Measurements from ENCODE around the gene EXOC3L4. TPM values are rescaled to one million over a fixed set of nuclear protein-coding genes. Genes with fewer than 3 reads are reported as not detected.
"Not testable (repeated sequence)": the region's sequence is repeated elsewhere in the genome, so short reads cannot be mapped to it uniquely, and the experiment has no call there.

The EXOC3L4 gene
- total and polyA plus RNA-seq, 10 donors = 2.0 to 39.2 (median 12.6) TPM

- DNase-seq = no peak
- intact Hi-C loops (cut with DNase I; ENCODE audit: low total_unique reads) = no loop called here
- Histone ChIP-seq H3K36me3 (no peaks in the 10 kb centered on the region), H3K27me3 (replicated peaks in 1 of 7) (peaks cover 0 to 21% (median 7%) of the 10 kb centered on the region in 7 donors), H3K9me3 (no peaks in the 10 kb centered on the region), H3K27ac (peak overlapping the region in 7 of 8 donors; percentile 83 to 99 (median 95)), H3K4me1 (peaks cover 32 to 100% (median 73%) of the 10 kb centered on the region in 6 donors), H3K4me3 (peak overlapping the region in 1 of 8 donors; percentile 57)
- WGBS, 5 donors = 21 to 29% (median 24%) methylated on average over 8 to 10 of the region's 10 CpGs
- peak in 2 of 3 donors; percentile 51 to 59 for TF ChIP-seq POLR2AphosphoS5 (IDR thresholded peaks at IDR 0.05)
- no peak for TF ChIP-seq POLR2A (IDR thresholded peaks at IDR 0.05)
- TF ChIP-seq, protein P1, sequence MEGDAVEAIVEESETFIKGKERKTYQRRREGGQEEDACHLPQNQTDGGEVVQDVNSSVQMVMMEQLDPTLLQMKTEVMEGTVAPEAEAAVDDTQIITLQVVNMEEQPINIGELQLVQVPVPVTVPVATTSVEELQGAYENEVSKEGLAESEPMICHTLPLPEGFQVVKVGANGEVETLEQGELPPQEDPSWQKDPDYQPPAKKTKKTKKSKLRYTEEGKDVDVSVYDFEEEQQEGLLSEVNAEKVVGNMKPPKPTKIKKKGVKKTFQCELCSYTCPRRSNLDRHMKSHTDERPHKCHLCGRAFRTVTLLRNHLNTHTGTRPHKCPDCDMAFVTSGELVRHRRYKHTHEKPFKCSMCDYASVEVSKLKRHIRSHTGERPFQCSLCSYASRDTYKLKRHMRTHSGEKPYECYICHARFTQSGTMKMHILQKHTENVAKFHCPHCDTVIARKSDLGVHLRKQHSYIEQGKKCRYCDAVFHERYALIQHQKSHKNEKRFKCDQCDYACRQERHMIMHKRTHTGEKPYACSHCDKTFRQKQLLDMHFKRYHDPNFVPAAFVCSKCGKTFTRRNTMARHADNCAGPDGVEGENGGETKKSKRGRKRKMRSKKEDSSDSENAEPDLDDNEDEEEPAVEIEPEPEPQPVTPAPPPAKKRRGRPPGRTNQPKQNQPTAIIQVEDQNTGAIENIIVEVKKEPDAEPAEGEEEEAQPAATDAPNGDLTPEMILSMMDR (IDR thresholded peaks at IDR 0.05 in 8 of 11, conservative IDR thresholded peaks at IDR 0.05 in 3 of 11) = no peak
Observed at GRCh38 chr14:103118018-103118662, 23.6 kb downstream of the EXOC3L4 start.

DNA sequence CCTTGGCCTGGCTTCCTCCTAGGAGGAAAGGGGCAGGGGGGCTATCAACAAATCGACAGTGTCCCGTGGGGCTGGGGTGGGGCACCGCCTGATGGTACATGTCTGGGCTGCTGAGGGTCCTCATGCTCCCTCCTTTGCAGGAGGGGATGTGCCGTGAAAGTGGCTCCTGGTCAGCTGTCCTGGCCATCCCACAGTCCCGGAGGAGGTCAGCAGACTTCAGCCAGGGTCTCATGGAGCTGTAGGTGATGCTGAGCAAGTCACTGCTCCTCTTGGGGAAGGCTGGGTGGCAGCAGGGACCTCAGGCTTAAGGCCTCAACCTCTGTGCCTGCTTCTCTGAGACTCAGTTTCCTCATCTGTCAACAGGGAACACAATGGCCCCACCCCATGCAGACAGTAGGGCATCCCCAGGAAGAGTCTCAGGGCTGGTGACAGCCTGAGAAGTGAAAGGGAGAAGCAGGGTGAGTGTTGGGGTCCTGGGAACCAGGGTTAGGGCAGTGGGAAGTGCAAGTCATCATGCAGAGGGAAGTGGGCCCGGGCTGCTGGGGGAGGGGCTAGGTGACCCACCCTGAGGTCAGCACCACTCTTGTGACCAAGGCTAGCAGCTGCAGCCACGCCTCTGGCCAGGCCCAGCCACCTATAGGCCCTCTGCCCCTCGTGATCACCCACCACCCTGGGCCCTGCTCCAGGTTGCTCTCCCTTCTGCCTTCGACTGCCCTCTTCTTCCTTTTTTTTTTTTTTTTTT, 24.3 kb downstream of the EXOC3L4 start:
- TF ChIP-seq, protein P1 (IDR thresholded peaks at IDR 0.05 in 8 of 11, conservative IDR thresholded peaks at IDR 0.05 in 3 of 11) = no peak
- TF ChIP-seq POLR2A (IDR thresholded peaks at IDR 0.05) (no peak), POLR2AphosphoS5 (IDR thresholded peaks at IDR 0.05) (peak; percentile 65 to 86 (median 67))
- Histone ChIP-seq H3K27me3 (replicated peaks in 1 of 7) (peaks cover 0 to 28% (median 14%) of the 10 kb centered on the region in 7 donors), H3K27ac (peak overlapping the region in 7 of 8 donors; percentile 83 to 99 (median 95)), H3K36me3 (no peaks in the 10 kb centered on the region), H3K9me3 (no peaks in the 10 kb centered on the region), H3K4me3 (peak overlapping the region in 1 of 8 donors; percentile 57), H3K4me1 (peaks cover 35 to 100% (median 75%) of the 10 kb centered on the region in 6 donors)
- 43 to 64% (median 49%) methylated on average over 6 to 9 of the region's 9 CpGs for WGBS, 5 donors
- peak; percentile 95 for DNase-seq
- intact Hi-C loops (cut with DNase I; ENCODE audit: low total_unique reads) = no loop called here

DNA sequence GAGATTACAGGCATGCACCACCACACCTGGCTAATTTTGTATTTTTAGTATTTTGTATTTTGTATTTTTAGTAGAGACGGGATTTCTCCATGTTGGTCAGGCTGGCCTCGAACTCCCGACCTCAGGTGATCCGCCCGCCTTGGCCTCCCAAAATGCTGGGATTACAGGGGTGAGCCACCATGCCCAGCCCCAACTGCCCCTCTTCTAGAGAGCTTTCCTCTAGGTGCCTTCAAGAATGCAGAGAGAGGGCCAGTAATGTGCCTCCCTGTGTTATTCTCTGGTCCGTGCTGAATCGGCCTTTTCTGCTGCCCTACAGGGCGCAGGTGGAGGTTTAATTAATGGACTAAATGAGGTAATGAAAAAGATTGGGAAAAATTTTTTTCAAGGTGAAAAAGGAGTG, 25.0 kb downstream of the EXOC3L4 start:
- peak overlapping the region in 1 of 8 donors; percentile 50 for H3K4me3 ChIP-seq
- intact Hi-C loops (cut with DNase I; ENCODE audit: low total_unique reads); H3K36me3 ChIP-seq; H3K9me3 ChIP-seq; DNase-seq: not testable (repeated sequence)
- WGBS, 5 donors = 82 to 90% (median 85%) methylated on average over 8 of the region's 8 CpGs
- peak overlapping the region in 7 of 8 donors; percentile 72 to 99 (median 95) for H3K27ac ChIP-seq
- H3K4me1 ChIP-seq = peaks cover 40 to 100% (median 75%) of the 10 kb centered on the region in 6 donors
- peaks cover 0 to 35% (median 15%) of the 10 kb centered on the region in 7 donors for H3K27me3 ChIP-seq (replicated peaks in 1 of 7)

- Histone ChIP-seq H3K9me3 (no peaks in the 10 kb centered on the region), H3K36me3 (peaks cover 0 to 9% (median 0%) of the 10 kb centered on the region in 6 donors), H3K27ac (peak overlapping the region; percentile 72 to 99 (median 94)), H3K4me1 (peaks cover 39 to 100% (median 80%) of the 10 kb centered on the region in 6 donors), H3K4me3 (peak overlapping the region in 5 of 8 donors; percentile 56 to 77 (median 65)), H3K27me3 (replicated peaks in 1 of 7) (peaks cover 0 to 40% (median 18%) of the 10 kb centered on the region in 7 donors)
- intact Hi-C loops (cut with DNase I; ENCODE audit: low total_unique reads) = no loop called here
- peak; percentile 78 to 82 (median 81) for TF ChIP-seq POLR2AphosphoS5 (IDR thresholded peaks at IDR 0.05)
- no peak for TF ChIP-seq POLR2A (IDR thresholded peaks at IDR 0.05)
- TF ChIP-seq, protein P1 (IDR thresholded peaks at IDR 0.05 in 8 of 11, conservative IDR thresholded peaks at IDR 0.05 in 3 of 11) = no peak
- 20 to 34% (median 26%) methylated on average over 10 to 18 of the region's 18 CpGs for WGBS, 5 donors
- DNase-seq = peak; percentile 90
Observed at GRCh38 chr14:103121121-103121845, 26.8 kb downstream of the EXOC3L4 start.
